HG03064 (cell line): Measurements from ENCODE around the gene PADI4.

Source experiments
- ATAC-seq: cut with Tn5 transposase; IDR thresholded peaks from one replicate; pipeline ENCODE4 v1.9.1; 2021; ENCODE audit warnings: low read depth; ENCODE audit not compliant: unreplicated experiment

The PADI4 gene, protein sequence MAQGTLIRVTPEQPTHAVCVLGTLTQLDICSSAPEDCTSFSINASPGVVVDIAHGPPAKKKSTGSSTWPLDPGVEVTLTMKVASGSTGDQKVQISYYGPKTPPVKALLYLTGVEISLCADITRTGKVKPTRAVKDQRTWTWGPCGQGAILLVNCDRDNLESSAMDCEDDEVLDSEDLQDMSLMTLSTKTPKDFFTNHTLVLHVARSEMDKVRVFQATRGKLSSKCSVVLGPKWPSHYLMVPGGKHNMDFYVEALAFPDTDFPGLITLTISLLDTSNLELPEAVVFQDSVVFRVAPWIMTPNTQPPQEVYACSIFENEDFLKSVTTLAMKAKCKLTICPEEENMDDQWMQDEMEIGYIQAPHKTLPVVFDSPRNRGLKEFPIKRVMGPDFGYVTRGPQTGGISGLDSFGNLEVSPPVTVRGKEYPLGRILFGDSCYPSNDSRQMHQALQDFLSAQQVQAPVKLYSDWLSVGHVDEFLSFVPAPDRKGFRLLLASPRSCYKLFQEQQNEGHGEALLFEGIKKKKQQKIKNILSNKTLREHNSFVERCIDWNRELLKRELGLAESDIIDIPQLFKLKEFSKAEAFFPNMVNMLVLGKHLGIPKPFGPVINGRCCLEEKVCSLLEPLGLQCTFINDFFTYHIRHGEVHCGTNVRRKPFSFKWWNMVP

DNA sequence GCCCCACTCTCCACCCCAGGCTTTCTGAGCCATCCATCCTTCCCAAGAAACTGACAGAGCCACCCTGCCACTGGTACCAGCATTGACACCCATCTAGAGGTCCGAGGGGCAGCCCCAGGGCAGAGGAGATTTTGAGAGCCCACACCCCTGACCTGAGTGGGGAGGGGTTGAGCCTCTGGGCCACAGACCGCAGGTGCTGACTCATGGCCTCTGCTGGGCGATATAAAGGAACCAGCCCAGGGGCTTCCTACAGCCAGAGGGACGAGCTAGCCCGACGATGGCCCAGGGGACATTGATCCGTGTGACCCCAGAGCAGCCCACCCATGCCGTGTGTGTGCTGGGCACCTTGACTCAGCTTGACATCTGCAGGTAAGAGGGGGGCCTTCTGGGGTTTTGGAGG, at the start of gene PADI4:
Gene PADI4 (plus strand): TSS at position 252 of the 400 bp plus-strand sequence. CDS start 26 bp downstream, at position 278.
- no peak for ATAC-seq

DNA sequence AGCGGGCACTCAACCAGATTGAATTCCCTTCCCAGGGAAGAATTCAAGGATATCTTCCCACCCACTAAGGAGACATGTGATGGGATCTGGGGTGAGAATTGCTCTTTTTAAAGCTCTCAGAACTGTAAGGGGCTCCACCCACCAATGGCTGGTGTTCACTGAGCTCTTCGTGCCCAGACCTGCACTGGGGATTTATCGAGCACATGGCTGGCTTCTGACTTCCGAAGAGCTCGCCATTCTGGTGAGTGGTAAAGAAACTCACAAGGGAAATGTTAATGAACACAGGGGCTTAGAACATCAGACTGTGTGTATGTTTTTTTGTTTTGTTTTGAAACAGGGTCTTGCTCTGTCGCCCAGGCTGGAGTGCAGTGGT, 49.3 kb upstream of the PADI4 start:
- no peak for ATAC-seq

DNA sequence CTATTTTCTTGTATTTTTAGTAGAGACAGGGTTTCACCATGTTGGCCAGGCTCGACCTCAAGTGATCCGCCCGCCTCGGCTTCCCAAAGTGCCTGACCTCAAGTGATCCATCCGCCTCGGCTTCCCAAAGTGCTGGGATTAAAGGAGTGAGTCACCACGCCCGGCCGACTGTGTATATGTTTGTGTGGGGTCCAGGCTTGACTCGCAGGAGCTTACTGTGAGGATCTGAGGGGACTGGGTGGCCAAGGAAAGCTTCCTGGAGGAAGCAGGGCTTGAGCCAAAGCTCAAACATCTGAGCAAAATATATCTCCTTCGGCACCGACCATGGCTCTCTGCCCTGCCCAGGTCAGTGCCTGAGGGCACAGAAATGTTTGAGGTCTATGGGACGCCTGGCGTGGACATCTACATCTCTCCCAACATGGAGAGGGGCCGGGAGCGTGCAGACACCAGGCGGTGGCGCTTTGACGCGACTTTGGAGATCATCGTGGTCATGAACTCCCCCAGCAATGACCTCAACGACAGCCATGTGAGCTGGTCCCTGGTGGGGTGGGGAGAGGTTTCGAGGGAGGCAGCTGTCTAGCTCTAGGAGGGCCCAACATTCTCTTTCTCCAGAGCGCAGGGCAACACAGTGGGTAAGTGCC, 48.6 kb upstream of the PADI4 start:
- ATAC-seq, result no peak

DNA sequence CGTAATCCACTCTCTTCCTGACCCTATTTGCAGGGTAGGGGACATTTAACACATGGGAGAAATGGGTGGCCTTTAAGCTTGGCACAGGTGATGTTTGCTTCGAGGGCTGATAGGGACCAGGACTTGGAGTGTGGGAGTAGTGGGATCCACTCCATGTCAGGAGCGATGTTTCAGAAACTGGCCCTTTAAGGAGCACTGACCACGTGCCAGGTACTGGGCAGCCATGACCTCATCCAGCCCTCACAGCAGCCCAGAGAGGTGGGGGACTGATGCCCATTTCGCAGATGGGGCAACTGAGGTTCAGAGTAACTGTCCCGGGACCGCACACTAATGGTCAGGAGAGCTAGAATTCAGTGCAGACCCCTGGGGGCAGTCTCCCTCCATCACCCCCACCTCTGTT, 47.7 kb upstream of the PADI4 start:
- no peak for ATAC-seq

DNA sequence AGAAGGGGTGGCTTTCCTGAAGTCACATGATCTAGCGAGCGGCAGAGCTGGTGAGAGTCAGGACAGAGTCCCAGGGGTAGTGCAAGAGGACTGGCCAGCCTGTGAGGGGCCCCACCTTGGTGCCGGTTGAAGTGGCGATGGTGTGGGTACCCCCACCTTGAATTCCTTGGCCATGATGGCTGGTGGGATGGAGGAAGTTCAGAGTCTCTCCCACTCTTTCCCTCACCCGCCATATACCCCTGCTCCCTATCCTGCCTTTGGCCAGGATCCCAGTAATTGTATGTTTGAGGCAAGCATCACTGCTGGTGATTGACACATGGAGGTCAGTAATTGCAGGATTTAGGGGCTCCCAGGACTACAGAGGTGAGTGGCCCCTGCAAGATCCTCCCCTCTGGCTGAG, 47.3 kb upstream of the PADI4 start:
- ATAC-seq, result no peak

DNA sequence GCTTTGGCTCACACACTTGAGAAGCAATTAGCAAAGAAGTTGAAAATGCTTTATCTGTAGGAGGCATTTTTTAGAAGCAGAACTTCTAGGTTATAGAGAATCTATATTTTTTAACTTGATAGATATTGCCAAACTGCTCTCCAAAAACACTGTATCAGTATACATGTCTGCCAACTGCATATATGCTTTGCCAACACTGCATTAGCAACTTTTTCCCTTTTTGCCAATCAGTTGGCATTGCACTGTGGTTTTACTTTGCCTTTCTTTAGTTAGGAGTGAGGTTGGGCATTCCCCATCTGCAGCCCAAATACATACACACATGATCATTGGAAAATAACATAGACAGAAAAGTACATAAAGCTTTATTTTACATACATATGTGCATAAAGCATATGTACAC, 44.1 kb upstream of the PADI4 start:
- ATAC-seq, result no peak

DNA sequence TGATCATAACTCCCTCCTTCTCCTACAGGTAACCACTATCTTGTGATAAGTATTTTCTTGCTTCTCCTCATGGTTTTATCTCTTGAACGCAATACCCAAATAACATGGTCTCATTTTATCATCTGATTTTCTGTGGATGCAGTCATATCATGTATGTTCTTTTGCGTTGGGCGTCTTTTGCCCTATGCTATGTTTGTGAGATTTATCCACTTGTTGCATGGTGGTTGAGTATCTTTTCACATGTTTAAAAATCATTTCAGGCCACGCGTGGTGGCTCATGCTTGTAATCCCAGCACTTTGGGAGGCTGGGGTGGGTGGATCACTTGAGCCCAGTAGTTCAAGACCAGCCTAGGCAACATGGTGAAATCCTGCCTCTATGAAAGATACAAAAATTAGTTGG, 43.5 kb upstream of the PADI4 start:
- no peak for ATAC-seq

DNA sequence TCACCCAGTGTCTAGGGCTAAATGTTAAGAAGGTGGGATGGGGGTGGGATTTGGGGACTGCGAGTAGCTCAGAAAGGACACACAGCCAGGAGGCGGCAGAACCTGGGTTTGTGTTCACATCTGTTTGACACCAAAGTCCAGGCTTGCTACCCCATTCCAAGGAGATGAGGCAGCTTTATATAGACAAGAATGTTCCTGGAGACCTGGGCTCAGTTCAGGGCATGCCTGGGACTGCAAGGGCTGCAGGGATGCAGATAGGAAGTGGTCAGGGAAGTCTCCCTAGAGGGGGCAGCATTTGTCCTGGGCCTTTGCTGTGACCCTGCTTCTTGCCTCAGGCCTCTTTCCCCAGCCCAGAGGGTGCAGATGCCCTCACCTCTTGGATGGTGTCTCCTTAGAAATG, 42.8 kb upstream of the PADI4 start:
- ATAC-seq, result no peak

DNA sequence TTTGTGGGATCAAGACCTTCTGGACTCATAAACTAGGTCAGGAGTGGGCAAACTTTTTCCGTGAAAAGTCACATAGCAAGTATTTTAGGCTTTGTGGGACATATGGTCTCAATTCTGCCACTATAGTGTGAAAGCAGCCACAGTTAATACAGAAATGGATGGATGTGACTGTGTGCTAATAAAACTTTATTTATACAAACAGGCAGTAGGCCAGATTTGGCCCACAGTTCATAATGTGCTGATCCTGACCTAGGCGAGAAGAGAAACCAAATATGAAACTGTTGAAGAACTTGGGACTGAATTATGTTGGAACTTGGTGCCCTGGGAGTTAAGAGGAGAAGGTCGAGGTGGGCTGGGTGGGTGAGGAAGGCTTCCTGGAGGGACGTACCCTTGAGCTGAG, 42.0 kb upstream of the PADI4 start:
- ATAC-seq, result no peak

DNA sequence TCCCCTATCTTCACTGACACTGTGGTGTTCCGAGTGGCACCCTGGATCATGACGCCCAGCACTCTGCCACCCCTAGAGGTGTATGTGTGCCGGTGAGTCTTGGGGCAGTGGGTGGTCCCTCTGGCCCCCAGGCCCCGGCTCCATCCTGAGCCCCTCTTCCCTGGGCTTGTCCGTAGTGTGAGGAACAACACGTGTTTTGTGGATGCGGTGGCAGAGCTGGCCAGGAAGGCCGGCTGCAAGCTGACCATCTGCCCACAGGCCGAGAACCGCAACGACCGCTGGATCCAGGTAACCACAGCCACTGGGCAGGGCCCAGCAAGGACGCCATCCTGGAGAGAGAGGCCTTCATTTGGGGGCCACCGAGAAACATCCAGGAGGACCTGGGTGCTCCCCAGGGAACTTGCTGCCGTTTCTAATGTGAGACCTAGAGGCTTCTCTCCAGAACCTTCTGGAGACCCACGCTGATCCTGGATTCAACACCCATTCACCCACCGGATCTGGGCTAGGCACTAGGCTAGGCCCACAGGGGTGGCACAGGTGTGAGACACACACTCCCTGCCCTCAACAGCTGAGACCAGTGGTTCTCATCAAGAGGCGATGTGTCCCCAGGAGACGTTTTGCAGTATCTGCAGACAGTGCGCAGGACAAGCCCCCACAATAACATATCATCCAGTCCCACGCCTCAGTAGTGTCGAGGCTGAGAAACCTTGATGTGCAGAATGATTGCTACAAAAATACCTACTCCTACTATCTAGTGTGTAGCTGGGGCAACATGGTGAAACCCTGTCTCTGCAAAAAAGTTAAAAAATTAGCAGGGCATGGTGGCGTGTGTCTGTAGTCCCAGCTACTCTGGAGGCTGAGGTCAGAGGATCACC, 36.9 kb upstream of the PADI4 start:
- ATAC-seq, result no peak

DNA sequence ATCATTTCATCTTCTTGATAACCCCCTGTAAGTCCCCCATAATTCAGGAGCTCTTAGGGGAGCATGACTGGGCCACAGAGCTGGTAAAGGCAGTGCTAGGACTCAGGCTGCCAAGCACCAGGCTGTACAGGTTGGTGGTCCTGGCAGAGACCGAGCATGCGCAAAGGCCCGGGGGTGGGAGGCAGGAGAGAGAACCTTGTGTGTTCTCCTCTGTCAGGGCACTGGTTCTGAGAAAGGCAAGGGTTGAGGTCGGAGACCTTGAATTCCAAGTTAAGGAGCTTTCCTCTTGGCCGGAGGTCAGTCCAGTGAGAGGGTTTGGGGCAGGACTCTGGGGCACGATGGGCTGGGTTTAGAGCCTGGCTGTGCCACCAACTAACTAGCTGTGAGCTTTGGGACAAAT, 35.9 kb upstream of the PADI4 start:
- no peak for ATAC-seq

DNA sequence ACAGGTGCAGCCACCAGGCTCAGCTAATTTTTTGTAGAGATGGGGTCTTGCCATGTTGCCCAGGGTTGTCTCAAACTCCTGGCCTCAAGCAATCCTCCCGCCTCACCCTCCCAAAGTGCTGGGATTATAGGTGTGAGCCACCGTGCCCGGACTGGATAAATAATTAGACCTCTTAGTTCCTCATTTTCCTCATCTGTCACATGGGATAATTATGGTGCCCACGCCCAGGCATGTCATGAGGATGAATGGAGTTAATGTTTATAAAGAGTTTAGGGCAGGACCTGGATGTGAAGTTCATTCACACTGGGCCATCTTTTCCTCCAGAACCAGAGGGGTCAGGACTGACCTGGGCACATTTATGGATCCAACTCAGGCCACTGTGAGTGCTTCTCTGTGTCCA, 35.4 kb upstream of the PADI4 start:
- ATAC-seq, result no peak

DNA sequence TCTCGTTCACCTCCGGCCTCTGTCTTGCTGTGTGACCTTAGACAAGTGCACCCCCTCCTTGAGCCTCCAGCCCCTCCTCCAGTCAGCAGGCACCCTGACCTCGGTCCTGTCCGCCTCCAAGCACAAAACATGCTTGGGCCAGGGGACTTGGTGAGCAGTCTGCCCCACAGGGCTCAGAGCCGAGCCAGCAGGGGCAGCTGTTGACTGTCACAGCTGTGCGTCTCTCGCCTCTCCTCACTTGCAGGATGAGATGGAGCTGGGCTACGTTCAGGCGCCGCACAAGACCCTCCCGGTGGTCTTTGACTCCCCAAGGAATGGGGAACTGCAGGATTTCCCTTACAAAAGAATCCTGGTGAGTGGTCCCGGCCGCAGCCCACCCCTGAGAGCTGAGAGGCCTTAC, 34.9 kb upstream of the PADI4 start:
- ATAC-seq, result no peak

DNA sequence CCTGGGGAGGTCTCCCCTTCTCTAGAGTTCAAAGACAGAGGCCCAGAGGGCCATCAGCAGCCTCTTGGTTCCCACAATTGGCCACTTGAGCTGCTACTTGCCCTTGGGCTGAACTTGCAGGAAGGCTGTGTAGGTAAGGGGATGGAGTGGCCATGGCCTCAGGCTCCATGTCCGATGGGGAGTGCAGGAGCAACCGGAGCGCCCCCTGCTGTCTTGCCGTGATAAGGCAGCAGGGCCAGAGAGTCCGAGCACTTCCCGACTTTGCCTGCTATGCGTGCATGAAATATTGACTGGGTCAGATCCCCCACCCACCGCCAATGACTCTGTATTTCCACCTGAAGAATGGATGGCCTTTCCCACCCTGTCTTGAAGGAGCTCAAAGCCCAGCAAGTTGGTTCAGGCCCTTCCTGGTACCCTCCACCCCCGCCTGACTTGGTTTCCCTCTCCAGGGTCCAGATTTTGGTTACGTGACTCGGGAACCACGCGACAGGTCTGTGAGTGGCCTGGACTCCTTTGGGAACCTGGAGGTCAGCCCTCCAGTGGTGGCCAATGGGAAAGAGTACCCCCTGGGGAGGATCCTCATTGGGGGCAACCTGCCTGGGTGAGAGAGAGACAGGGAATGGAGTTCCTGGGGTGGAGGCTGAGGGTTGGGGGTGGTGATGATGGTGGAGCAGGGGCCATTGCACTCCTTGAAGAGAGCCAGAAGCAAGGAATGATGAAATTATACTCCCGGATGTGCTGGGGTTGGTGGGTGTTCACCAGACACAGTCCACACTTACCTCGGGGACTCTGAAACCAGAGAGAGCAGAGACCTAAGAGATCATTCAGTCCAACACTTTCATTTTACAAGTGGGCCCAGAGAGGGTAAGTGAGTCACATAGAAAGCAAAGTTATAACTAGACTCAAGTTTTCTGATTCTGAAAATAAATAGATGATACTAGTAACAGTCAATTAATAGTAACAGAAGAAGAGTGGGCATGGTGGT, 33.5 kb upstream of the PADI4 start:
- ATAC-seq, result no peak

DNA sequence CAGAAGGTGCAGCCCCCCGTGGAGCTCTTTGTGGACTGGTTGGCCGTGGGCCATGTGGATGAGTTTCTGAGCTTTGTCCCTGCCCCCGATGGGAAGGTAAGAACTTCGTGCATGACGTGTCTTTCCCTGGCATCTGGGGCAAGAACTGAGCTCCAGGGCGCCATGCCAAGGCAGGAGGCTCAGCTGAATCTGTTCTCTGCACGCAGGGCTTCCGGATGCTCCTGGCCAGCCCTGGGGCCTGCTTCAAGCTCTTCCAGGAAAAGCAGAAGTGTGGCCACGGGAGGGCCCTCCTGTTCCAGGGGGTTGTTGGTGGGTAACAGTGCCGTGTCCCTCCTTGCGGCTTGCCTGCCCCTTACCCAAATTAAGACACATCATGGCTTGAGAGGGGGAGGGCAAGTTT, 31.4 kb upstream of the PADI4 start:
- no peak for ATAC-seq

DNA sequence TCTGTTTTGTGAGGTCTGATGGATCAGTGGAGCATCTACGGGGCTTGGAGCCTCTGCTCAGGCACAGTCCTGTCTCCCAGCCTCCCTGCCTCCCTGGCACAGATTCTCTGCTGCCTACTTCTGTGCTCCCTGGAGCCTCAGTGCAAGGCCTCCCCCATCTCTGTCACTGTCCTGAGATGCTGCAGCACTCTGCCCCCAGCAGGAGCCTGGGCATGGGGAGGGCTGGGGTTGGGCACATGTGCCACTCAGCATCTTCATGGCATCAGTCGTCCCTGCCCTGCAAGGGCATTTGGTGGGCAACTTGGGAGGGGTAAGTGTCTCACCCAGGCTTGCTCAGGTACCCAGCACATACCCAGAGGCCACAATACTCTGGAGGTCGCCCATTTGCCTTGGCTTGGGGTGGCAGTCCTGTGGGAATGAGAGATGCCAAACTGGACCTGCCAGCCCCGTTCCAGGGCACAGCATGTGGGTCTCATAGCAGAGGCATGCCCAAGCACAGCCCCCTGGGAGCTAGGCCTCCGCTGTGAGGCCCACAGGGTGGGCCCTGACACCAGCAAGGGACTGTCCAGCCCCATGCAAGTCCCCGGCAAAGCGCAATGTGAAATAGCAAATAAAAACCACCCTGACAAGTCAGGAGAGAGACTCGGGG, 30.4 kb upstream of the PADI4 start:
- no peak for ATAC-seq

DNA sequence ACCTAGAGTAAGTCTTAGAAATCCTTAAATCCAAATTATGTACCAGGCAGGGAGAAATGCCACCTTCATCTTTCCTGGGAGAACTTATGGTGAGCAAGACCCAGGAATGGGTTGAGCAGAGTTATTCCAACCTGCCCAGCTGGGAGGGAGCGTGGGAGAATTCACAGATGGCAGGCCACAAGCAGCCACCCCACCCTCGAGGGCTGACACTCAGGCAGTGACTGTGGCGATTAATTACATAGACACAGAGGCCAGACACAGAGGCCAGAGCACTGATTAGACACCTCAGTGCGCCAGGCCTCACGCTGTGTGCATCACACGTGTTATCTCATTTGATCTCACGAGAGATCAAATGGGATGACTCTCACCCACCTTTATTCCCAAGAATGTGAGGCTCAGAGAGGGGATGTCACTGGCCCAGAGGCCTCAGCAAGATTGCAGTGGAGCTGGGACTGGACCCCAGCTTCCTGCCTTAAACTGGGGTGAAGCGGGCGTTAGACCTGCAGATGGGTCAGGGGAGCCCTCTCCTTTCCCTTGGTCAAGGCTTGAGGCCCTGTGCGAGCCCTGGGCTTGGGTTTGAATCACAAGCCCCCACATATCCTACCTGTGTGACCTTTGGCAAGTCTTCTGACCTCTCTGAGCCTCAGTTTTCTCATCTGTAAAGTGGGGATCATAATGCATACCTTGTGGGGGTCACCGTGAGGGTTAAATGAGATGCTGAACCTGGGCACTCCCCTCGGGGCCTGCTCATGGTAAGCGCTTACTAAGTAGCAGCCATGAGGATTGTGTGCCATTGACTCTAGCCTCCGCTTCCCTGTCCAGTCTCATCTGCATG, 28.8 kb upstream of the PADI4 start:
- no peak for ATAC-seq

DNA sequence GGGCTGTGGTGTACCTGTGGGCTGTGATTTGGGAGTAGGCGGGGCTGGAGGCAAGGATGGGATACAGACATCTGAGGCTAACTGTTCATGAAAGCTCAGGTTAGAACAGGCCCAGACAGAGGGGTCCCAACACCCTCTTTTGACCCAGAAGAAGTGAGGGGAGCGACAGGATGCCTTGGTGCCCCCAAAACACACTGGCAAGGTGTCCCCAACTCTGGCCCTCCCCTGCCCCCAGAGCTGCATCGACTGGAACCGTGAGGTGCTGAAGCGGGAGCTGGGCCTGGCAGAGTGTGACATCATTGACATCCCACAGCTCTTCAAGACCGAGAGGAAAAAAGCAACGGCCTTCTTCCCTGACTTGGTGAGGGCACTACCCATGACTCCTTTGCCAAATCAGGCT, 27.6 kb upstream of the PADI4 start:
- no peak for ATAC-seq
